ENCODE results near the gene ASAH2. TPM values are rescaled to one million over a fixed set of nuclear protein-coding genes. Genes with fewer than 3 reads are reported as not detected.

Gene ASAH2
- total RNA-seq (2021; fragmentation: NEBNext Ultra II Directional; extraction: Animal tissue kit (Norgen Biotek cat#: 25700)) = 2.0 and 3.1 TPM in 2 replicates
- polyA plus RNA-seq (2011; rRNA removed) = 1.2 and 1.3 TPM in 2 replicates
- polyA plus RNA-seq (2011; cell fraction: cytosol; rRNA removed) = 1.3 TPM
- 1.3 TPM for polyA plus RNA-seq (2011; cell fraction: nucleus; rRNA removed)
- 2.2 to 8.4 TPM (median 4.2 TPM) in 4 replicates for polyA plus RNA-seq (2012, experiment 1 of 2)
- polyA plus RNA-seq (2012, experiment 2 of 2) = 0.64 TPM
- 3.0 TPM for polyA plus RNA-seq (2013, experiment 1 of 2)
- polyA plus RNA-seq (2013, experiment 2 of 2) = 3.1 TPM
- 0.98 and 10.1 TPM in 2 replicates for polyA minus RNA-seq (2011; rRNA and poly(A)+ RNA removed)
- 2.0 TPM for polyA minus RNA-seq (2011; cell fraction: cytosol; rRNA and poly(A)+ RNA removed)
- 2.6 TPM for polyA minus RNA-seq (2011; cell fraction: nucleus; rRNA and poly(A)+ RNA removed)
- long read RNA-seq, experiment 1, partial matches to known transcripts = 0 of 1 reads
- long read RNA-seq, experiment 1, other reads (novel, unspliced or antisense) = 1 of 1 reads
- long read RNA-seq, experiment 2 = 0 reads

DNA sequence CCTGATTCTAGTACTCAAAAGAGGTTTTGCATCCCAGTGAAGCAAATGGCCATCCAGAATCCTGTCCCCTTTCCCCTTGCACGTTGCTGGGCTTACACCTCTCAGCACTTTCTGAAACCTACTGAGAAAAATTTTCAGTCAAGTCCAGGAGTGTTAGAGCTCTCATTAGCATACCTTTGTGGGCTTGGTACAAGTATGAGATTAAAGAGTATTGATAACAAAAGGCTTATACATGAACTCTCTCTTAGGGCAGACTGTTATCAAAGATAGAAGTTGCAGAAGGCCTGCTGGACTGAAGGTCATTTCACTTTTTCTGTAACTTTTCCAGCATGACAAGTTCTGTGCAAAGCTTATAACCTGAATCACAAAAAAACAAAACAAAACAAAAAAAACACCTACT lies at the start of gene ASAH2:
ASAH2 (minus strand) TSS at position 123 of the 400 bp plus-strand sequence. CDS start 2,906 bp downstream, outside the sequence.
- Histone ChIP-seq H3K79me2 (ENCODE audit: control insufficient read depth in 1 of 2, insufficient read depth in 2 of 2, low read length in 2 of 2) (no peaks in the 10 kb centered on the region), H2BK120ac (replicated peaks; ENCODE audit: low read depth, low read length) (no peak within 1 kb of the TSS), H3K36me3 (ENCODE audit: control insufficient read depth in 2 of 4, insufficient read depth in 4 of 4, low read length in 3 of 4) (no peaks in the 10 kb centered on the region), H3K79me1 (ENCODE audit: low read depth, low read length) (no peaks in the 10 kb centered on the region), H3K18ac (ENCODE audit: extremely low read depth, low read length) (no peak within 1 kb of the TSS), H3K56ac (replicated peaks; ENCODE audit: insufficient read length, low read depth, low read length) (no peak within 1 kb of the TSS), H2BK15ac (ENCODE audit: low read length) (no peak within 1 kb of the TSS), H2BK12ac (ENCODE audit: low read depth, low read length) (no peak within 1 kb of the TSS), H3K23me2 (ENCODE audit: low read depth, low read length) (no peaks in the 10 kb centered on the region), H3K27ac (ENCODE audit: low read depth, low read length) (no peak within 1 kb of the TSS), H2AFZ (ENCODE audit: low read length) (0 out of 2 replicates have a peak within 1 kb of the TSS, but pooled peaks have one; percentile 51), H3K4me2 (ENCODE audit: insufficient read depth in 1 of 2, low read depth in 2 of 2, low read length in 2 of 2) (no peak within 1 kb of the TSS), H3K23ac (ENCODE audit: insufficient read length) (no peak within 1 kb of the TSS), H2AK5ac (ENCODE audit: low read depth, low read length) (no peak within 1 kb of the TSS), H3K14ac (ENCODE audit: insufficient read length) (no peak within 1 kb of the TSS), H3K4me1 (replicated peaks in 1 of 4; ENCODE audit: control insufficient read depth in 3 of 4, insufficient read depth in 4 of 4, low read length in 3 of 4) (no peaks in the 10 kb centered on the region), H2BK20ac (ENCODE audit: low read length) (no peak within 1 kb of the TSS), H4K5ac (ENCODE audit: insufficient read length, low read depth, low read length) (no peak within 1 kb of the TSS), H3K9ac (replicated peaks in 1 of 4; ENCODE audit: extremely low read depth in 1 of 4, low read depth in 3 of 4, low read length in 3 of 4) (no peak within 1 kb of the TSS), H3K4me3 (ENCODE audit: extremely low read depth in 1 of 4, insufficient read depth in 2 of 4, low read depth in 3 of 4, low read length in 4 of 4) (no peak within 1 kb of the TSS), H3K4ac (replicated peaks; ENCODE audit: insufficient read length, low read depth, low read length) (no peak within 1 kb of the TSS), H3K27me3 (replicated peaks in 1 of 4; ENCODE audit: control insufficient read depth in 3 of 4, extremely low read depth in 1 of 4, insufficient read depth in 3 of 4, low read length in 3 of 4) (no peaks in the 10 kb centered on the region; a peak in 1 of 7 replicates), H3K9me3 (ENCODE audit: insufficient read depth in 2 of 2, low read depth in 1 of 2, low read length in 1 of 2) (no peaks in the 10 kb centered on the region), H2BK5ac (ENCODE audit: low read depth, low read length) (no peak within 1 kb of the TSS), H4K20me1 (replicated peaks in 1 of 2; ENCODE audit: control insufficient read depth in 1 of 2, insufficient read depth in 2 of 2, low read length in 2 of 2) (no peaks in the 10 kb centered on the region), H4K8ac (ENCODE audit: extremely low read depth, insufficient read depth, low read length) (no peak within 1 kb of the TSS), H4K91ac (replicated peaks; ENCODE audit: insufficient read length, low read length) (no peak within 1 kb of the TSS)
- DNase-seq (ENCODE audit: low read depth in 1 of 2, low spot score in 2 of 2) (no peak), FAIRE-seq (no peak)
- TF ChIP-seq PHF8 (conservative IDR thresholded peaks at IDR 0.05; ENCODE audit: low read depth, low read length) (no peak), RBBP5 (IDR thresholded peaks at IDR 0.05; ENCODE audit: borderline replicate concordance, low read depth, low read length) (no peak)
- POLR2A ChIA-PET (ENCODE audit: partially characterized antibody) = no interaction called here
- WGBS, 2 experiments (ENCODE audit: extremely low coverage in 1 of 2, insufficient coverage in 1 of 2, insufficient read length in 1 of 2, insufficient replicate concordance in 2 of 2, low coverage in 1 of 2, low lambda C conversion rate in 2 of 2, missing lambda C conversion rate in 1 of 2) = 91% methylated on average over 1 of the region's 1 CpG; no CpG with 5 or more reads in 1 of the 2 experiments
- CTCF ChIA-PET (ENCODE audit: partially characterized antibody) = interaction anchor here (2.7 kb wide), 1 partner anchor 24 kb away, joined by 9 read pairs; no protein-coding TSS in a partner anchor
